Gastrocnemius medialis (tissue), 4 donors: ENCODE data around the gene PTGES2. TPM values are rescaled to one million over a fixed set of nuclear protein-coding genes. Genes with fewer than 3 reads are reported as not detected.

ENCODE experiments used
- ATAC-seq, 2 donors: fragments of 150-250 bp; one replicate each; pipeline ENCODE4 v1.9.1; 2016
- DNase-seq, 2 donors: peaks; one replicate each; pipeline ENCODE4 v3.0.0-alpha.2; 2019
- H3K27ac ChIP-seq, 4 donors: fragments of 200-600 bp; sonication (generic); 1 replicate in 1 of 4; 2 replicates in 3 of 4; pipeline ENCODE4 v1.5.1; 2016 to 2018; ENCODE audit warnings: mild to moderate bottlenecking in 2 of 4, moderate library complexity in 1 of 4
- H3K27me3 ChIP-seq, 3 donors: fragments of 200-600 bp; sonication (generic) in 2 of 3; 1 replicate in 1 of 3; 2 replicates in 2 of 3; pipeline versions ENCODE4 v1.5.1 to v1.6.0; 2016 to 2019; ENCODE audit warnings: mild to moderate bottlenecking in 1 of 3, moderate library complexity in 1 of 3
- H3K36me3 ChIP-seq, 2 donors: fragments of 200-600 bp; sonication (generic) in 1 of 2; one replicate each; pipeline ENCODE4 v1.5.1; 2017 to 2018
- H3K4me1 ChIP-seq, 2 donors: fragments of 200-600 bp; sonication (generic) in 1 of 2; one replicate each; pipeline ENCODE4 v1.5.1; 2016 to 2017; ENCODE audit warnings: mild to moderate bottlenecking in 2 of 2
- H3K4me3 ChIP-seq, 4 donors: fragments of 200-600 bp; sonication (generic) in 3 of 4; 1 replicate in 1 of 4; 2 replicates in 3 of 4; pipeline ENCODE4 v1.5.1; 2016 to 2019; ENCODE audit warnings: mild to moderate bottlenecking in 2 of 4
- H3K9me3 ChIP-seq, 3 donors: fragments of 200-600 bp; sonication (generic) in 2 of 3; 1 replicate in 1 of 3; 2 replicates in 2 of 3; pipeline ENCODE4 v1.5.1; 2016 to 2019
- CTCF ChIP-seq, 5 experiments: fragments of 450-650 bp in 3 of 5; fragments of 200-600 bp in 2 of 5; sonication (generic) in 2 of 5; IDR thresholded peaks in 4 of 5; conservative IDR thresholded peaks in 1 of 5; 1 replicate in 4 of 5; 2 replicates in 1 of 5; pipeline ENCODE4 v1.5.1; 2016 to 2019; ENCODE audit warnings: antibody characterized with exemption in 5 of 5, mild to moderate bottlenecking in 3 of 5, moderate library complexity in 3 of 5
- POLR2A ChIP-seq, 2 donors: fragments of 450-650 bp; IDR thresholded peaks; one replicate each; pipeline ENCODE4 v1.6.1; 2017; ENCODE audit warnings: antibody characterized with exemption in 2 of 2, mild to moderate bottlenecking in 2 of 2, moderate library complexity in 2 of 2
- in situ Hi-C, 4 donors: fragments of 200-750 bp; cut with MboI; loops; one replicate each; pipeline versions ENCODE4 v1.15.0 to v1.8.0; 2017; ENCODE audit warnings: low sequenced_read_pairs in 4 of 4
- intact Hi-C: fragments of 100-400 bp; cut with DNase I; formaldehyde crosslinking; loops from one replicate; pipeline ENCODE4 v1.15.1; 2023; ENCODE audit warnings: low total_unique reads
- total RNA-seq, 4 donors: library from RNA; depleted of rRNA; stranded (reverse); fragments of >200 nt; gene quantifications; one replicate each; pipeline versions ENCODE4 v1.1.0 to v1.2.3, GENCODE V29; 2016

PTGES2 gene
- total RNA-seq, 4 donors from 2014 or later = 95.2 to 266 (median 155) TPM

- peaks cover 83 to 92% of the 10 kb centered on the region in 2 donors for H3K4me1 ChIP-seq
- DNase-seq (peak in 1 of 2 donors; percentile 63), ATAC-seq (no peak)
- no peaks in the 10 kb centered on the region for H3K27me3 ChIP-seq
- H3K4me3 ChIP-seq = no peak overlapping the region
- H3K9me3 ChIP-seq = no peaks in the 10 kb centered on the region
- H3K27ac ChIP-seq = peak overlapping the region; percentile 91 to 99 (median 98)
- in situ Hi-C loops (loop anchor here in 3 of 4 donors (10.0 to 25.0 kb wide), 2 partner anchors 144 to 152 kb away; no protein-coding TSS in a partner anchor), intact Hi-C loops (no loop called here)
- peaks cover 0 to 40% of the 10 kb centered on the region in 2 donors for H3K36me3 ChIP-seq
- TF ChIP-seq CTCF (IDR thresholded peaks at IDR 0.05 in 4 of 5, conservative IDR thresholded peaks at IDR 0.05 in 1 of 5) (no peak), POLR2A (IDR thresholded peaks at IDR 0.05) (no peak)
Observed at GRCh38 chr9:128106181-128106939, 21.2 kb downstream of the PTGES2 start.

GRCh38 chr9:128105538-128106175 is 21.9 kb downstream of the PTGES2 start:
- in situ Hi-C loops = loop anchor here in 3 of 4 donors (10.0 to 25.0 kb wide), 2 partner anchors 143 to 151 kb away; no protein-coding TSS in a partner anchor
- ATAC-seq (no peak), DNase-seq (peak in 1 of 2 donors; percentile 25)
- intact Hi-C loops = no loop called here
- TF ChIP-seq CTCF (IDR thresholded peaks at IDR 0.05 in 4 of 5, conservative IDR thresholded peaks at IDR 0.05 in 1 of 5) (no peak), POLR2A (IDR thresholded peaks at IDR 0.05) (no peak)
- Histone ChIP-seq H3K27ac (peak overlapping the region; percentile 91 to 99 (median 98)), H3K4me3 (no peak overlapping the region), H3K27me3 (no peaks in the 10 kb centered on the region), H3K9me3 (no peaks in the 10 kb centered on the region), H3K4me1 (peaks cover 90 to 92% of the 10 kb centered on the region in 2 donors), H3K36me3 (peaks cover 0 to 40% of the 10 kb centered on the region in 2 donors)

- H3K27me3 ChIP-seq = no peaks in the 10 kb centered on the region
- in situ Hi-C loops = loop anchor here in 3 of 4 donors (10.0 to 25.0 kb wide), 2 partner anchors 142 to 149 kb away; no protein-coding TSS in a partner anchor
- peak overlapping the region; percentile 91 to 99 (median 98) for H3K27ac ChIP-seq
- intact Hi-C loops = loop anchor here (5.0 kb wide), 1 partner anchor 147 kb away; no protein-coding TSS in a partner anchor
- peak; percentile 74 to 94 for DNase-seq
- ATAC-seq = peak; percentile 10 to 12
- H3K4me1 ChIP-seq = peaks cover 87 to 95% of the 10 kb centered on the region in 2 donors
- H3K9me3 ChIP-seq = no peaks in the 10 kb centered on the region
- peak overlapping the region in 3 of 4 donors; percentile 25 to 38 (median 30) for H3K4me3 ChIP-seq
- peaks cover 0 to 40% of the 10 kb centered on the region in 2 donors for H3K36me3 ChIP-seq
- no peak for TF ChIP-seq POLR2A (IDR thresholded peaks at IDR 0.05)
- peak in 1 of 5 experiments; percentile 27 for TF ChIP-seq CTCF (IDR thresholded peaks at IDR 0.05 in 4 of 5, conservative IDR thresholded peaks at IDR 0.05 in 1 of 5)
Observed at GRCh38 chr9:128104171-128104618, 23.3 kb downstream of the PTGES2 start.

GRCh38 chr9:128103589-128103962 is 24.0 kb downstream of the PTGES2 start:
- H3K36me3 ChIP-seq = peaks cover 0 to 40% of the 10 kb centered on the region in 2 donors
- H3K27me3 ChIP-seq = no peaks in the 10 kb centered on the region
- in situ Hi-C loops = loop anchor here in 3 of 4 donors (10.0 to 25.0 kb wide), 2 partner anchors 141 to 149 kb away; no protein-coding TSS in a partner anchor
- peak overlapping the region; percentile 91 to 99 (median 98) for H3K27ac ChIP-seq
- DNase-seq (peak in 1 of 2 donors; percentile 77), ATAC-seq (peak; percentile 7)
- intact Hi-C loops = loop anchor here (5.0 kb wide), 1 partner anchor 146 kb away; no protein-coding TSS in a partner anchor
- no peaks in the 10 kb centered on the region for H3K9me3 ChIP-seq
- TF ChIP-seq POLR2A (IDR thresholded peaks at IDR 0.05) (no peak), CTCF (IDR thresholded peaks at IDR 0.05 in 4 of 5, conservative IDR thresholded peaks at IDR 0.05 in 1 of 5) (peak in 2 of 5 experiments; percentile 49 to 58)
- peak overlapping the region; percentile 20 to 38 (median 28) for H3K4me3 ChIP-seq
- peaks cover 81 to 89% of the 10 kb centered on the region in 2 donors for H3K4me1 ChIP-seq
